Measurements from ENCODE around the gene EMC7.
A peak's percentile ranks its signal among the peaks of the same experiment; 100 is the strongest.

Gene EMC7

GRCh38 chr15:34038023-34038870 is 63.4 kb downstream of the EMC7 start:
- peak; percentile 47 for DNase-seq
